CD4-positive, alpha-beta T cell treated with Interleukin-4 for 4 hours (primary cell): ENCODE measurements around the gene MID1IP1.

ENCODE experiments used
- DNase-seq: peaks from one replicate; pipeline ENCODE4 v3.0.0-alpha.2; 2020

Gene MID1IP1

GRCh38 chrX:38817004-38817703 lies 15.9 kb downstream of the MID1IP1 start:
- DNase-seq, result no peak

DNA sequence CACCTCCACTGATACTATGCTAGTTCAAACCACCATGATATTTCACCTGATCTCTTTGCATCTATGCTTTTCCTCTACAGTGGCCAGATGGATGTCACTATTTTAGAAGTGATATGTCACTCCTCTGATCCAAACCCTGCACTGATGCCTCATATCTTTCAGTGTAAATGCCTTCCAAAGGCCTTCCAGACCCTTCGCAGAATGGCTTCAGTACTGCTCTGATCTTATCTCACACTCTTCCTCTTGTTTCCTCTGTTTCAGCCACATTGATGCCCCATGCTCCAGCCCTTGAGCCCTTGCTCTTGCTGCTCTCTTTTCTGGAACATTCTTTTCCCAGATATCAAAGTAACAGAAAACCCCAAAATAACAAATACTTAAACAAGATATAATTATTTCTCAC lies 17.9 kb downstream of the MID1IP1 start:
- DNase-seq, result no peak

DNA sequence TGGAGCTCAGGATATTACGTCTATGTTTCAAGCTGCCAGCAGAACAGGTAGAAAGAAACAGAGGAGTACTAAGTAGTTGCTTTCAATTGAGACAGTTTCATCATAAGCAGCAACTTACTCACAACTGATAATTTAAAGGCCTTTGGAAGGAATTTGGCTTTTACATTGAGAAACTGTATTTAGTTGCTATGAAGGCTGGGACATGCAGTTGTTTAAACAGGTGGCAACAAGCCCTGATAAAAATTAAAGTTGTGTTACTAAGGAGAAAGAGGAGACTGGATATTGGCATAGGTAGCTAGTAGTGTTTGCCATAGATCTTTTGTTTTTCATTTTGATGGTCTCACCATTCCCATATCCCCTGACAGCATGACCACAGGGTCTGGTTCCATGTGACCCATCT lies 18.4 kb downstream of the MID1IP1 start:
- DNase-seq, result no peak

DNA sequence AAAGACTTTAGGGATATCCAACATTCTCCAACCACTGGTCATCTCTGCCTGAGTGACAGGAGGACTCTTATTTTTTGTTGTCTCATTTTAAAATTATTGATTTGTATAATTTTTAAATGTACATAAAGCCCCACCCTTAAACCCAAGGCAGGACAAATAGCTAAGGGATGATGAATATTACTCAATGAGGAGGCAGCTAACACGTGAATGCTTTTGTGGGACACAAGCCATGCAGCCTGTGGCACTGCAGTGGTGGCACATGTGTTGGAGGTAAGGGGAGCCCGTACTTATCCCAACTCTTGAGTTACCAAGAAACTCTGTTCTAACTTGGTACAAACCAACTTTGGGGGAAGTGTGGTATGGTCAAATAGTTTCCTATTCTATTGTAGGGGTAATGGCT lies 19.5 kb downstream of the MID1IP1 start:
- DNase-seq, result no peak

- DNase-seq, result no peak
Observed at GRCh38 chrX:38824176-38824575, 22.9 kb downstream of the MID1IP1 start.

DNA sequence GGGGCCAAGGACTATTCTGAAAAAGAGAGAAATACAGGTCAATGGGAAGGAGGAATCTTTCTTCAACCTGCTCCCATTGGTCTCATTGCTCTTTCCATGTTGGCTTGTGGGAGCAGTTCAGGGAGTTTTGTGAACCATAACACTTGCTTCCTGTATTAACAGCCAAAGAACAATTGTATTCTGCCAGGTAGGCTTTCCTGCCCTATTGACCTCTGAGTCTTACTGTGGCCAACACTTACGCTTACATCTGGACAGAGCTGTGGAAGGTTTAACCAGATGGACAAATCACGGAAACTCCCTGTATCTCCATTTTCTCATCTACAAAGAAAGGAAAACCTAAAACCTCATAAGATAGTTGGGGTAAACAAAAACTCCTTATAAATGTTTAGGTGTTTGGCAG lies 30.7 kb downstream of the MID1IP1 start:
- DNase-seq, result no peak

GRCh38 chrX:38837389-38837788 lies 36.1 kb downstream of the MID1IP1 start:
- DNase-seq, result no peak

DNA sequence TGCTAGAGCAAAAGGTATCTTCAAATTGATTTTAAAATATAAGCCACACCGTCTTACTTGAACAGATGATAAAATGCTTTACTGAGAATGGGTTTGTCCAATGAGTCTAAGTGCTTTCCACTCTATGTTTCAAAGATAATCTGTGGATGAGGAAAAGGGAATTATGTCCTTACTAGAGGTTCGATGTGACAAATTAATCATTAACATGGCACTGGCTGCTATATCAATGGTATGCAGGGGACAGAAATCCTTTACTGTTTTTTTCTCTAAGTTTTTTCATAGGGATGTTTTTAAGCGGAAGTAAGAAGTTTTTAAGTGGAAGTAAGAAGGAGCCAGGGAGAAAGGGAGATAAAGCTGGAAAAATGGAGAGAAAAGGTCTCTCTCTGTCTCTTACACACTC lies 38.0 kb downstream of the MID1IP1 start:
- DNase-seq, result no peak

GRCh38 chrX:38839944-38840343 lies 38.7 kb downstream of the MID1IP1 start:
- no peak for DNase-seq

- DNase-seq, result no peak
Observed at GRCh38 chrX:38841750-38842149, 40.5 kb downstream of the MID1IP1 start.

DNA sequence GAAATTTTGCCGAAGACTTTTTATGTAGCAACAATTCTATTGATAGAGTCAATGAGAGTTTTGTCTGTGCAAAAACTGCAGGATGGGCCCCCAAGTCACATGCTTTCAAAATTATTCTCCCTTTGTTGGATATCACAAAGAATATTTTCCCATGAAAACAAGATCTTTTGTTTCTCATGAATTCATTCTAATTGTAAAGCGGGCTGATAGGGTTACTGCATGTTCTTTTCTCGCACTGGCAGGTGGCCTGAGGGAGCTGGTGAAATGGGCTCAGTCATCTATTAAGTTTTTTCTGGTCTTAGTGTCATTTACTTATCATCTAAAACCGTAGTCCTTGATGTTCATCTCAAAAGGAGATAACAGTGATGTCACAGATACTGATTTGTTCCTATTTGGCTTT lies 44.2 kb downstream of the MID1IP1 start:
- no peak for DNase-seq

DNA sequence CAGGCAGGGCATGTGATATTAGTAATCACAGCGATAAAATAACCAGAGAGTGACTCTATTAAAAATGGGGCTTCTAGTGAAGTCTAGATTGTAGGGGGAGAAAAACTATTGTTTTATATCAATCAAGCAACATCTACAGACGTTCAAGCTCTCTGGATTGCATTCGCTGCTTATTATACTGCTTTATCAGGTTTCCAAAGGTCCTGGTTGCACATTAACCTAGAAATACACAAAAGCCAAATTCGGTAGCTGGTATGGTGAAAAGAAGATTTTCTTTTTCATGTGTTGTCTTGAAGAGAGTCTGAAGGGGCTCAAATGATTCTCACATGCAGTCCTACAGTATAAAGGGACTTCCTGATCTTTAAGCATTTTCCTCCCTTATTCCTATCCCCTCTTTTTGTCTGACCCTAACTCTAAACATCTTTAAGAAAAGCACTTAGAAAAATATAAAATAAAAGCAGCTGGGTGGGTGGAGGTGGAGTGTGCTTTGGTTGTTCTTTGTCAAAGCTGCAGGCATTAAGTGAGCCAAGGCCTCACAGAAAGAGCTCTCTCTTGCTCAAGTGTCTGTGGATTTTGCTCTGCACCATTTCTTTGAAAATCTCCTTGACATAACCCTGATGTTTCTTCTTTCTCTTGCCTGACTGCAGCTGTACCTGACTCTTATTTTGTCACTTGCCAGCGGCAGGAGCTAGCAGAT lies 46.1 kb downstream of the MID1IP1 start:
- DNase-seq, result no peak

DNA sequence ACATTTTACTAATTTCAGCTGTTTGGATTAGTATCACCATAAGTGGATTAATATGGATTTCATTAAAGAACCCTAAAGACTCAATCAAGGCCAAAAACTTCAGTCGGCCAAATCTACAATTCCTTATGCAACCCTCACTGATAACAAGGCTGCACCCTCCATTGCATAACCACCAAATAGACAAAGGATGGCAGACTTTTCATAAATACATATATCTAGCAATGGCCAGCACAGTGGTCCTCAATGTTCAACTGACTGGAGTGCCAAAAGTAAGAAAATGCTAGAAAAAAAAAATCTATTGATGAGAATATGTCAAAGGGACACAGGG lies 46.6 kb downstream of the MID1IP1 start:
- no peak for DNase-seq

DNA sequence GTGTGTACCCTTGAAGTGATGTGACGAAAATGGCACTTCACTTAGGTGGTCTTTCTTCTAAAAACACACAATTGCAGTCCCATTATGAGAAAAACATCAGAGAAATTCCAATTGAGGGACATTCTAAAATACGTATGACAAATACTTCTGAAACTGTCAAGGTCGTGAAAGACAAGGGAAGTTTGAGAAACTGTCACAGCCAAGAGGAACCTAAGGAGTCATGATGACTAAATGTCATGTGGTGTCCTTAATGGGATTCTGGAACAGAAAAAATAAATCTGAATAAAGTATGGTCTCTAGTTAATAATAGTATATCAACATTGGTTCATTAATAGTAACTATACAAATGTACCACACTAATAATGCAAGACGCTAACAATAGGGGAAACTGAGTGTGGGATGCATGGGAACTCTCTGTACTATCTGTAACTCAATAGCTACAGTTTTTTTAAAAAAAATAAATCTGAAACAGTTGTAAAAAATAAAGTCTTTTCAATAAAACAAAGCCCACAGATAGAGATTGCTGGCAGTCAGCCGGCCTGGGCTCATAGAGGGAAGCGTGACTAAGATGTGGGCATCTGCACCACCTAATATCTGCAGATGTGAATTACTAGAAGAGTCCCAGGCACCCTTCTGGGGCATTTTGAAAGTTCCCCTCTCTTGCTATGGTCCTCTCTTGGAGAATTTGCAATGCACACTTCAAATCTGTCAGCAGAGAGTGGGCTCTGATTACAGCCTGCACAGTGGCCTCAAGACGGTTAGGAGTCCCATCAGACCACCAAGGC lies 47.6 kb downstream of the MID1IP1 start:
- no peak for DNase-seq

DNA sequence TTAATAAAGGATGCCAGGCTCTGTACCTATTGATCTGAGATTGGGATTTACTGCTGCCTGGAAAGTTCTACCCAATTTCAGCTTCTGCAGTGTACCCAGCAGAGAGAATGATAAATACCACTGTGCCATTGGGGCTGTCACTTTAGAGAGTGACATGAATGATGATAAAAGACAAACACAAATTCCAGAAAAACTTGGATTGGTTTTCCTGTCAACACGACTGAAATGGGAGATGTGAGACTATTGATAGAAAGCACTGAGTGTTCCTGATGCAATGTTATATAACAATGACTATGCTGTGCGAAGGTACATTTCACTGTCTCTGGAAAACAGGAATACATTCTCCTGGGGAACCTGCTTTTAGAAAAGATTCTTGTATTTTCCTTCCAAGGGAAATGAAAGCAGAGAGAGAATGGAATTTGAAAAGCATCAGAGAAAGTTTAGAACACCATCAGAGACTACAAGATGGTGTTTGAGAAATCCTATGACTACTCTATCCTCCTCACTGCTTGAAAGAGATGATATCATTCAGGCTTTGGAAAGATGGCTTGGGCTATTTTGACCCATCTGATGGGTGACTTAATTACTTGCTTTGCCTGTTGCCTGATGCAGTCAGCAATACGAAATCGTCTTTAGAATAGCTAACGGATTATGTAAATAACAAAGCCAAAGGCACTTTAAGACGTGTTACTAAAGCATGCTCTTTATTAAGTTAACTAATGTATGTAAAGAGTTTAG lies 49.7 kb downstream of the MID1IP1 start:
- DNase-seq, result no peak

DNA sequence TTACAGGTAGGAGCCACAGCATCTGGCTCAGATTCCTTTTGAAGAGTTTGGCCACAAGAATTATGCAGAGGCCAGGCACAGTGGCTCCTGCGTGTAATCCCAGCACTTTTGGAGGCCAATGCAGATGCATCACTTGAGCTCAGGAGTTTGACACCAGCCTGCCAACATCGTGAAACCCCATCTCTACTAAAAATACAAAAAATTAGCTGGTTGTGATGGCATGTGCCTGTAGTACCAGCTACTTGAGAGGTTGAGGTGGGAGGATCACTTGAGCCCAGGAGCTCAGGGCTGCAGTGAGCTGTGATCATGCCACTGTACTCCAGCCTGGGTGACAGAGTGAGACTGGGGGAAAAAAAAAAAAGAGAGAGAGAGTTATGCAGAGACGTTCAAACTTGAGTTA lies 53.0 kb downstream of the MID1IP1 start:
- DNase-seq, result no peak
